Breast epithelium (tissue), 4 donors: ENCODE data around the gene PKIG. TPM values are rescaled to one million over a fixed set of nuclear protein-coding genes. Genes with fewer than 3 reads are reported as not detected.

Source experiments
- DNase-seq, 2 donors: peaks; one replicate each; pipeline ENCODE4 v3.0.0-alpha.2; 2019; ENCODE audit warnings: low spot score in 2 of 2
- H3K27ac ChIP-seq, 2 donors: fragments of 200-600 bp; sonication (generic) in 1 of 2; one replicate each; pipeline ENCODE4 v1.5.1; 2016 to 2019; ENCODE audit warnings: mild to moderate bottlenecking in 1 of 2
- H3K27me3 ChIP-seq, 2 donors: fragments of 200-600 bp; sonication (generic) in 1 of 2; one replicate each; pipeline versions ENCODE4 v1.5.1 to v1.6.0; 2017 to 2019; ENCODE audit warnings: control low read depth in 1 of 2, mild to moderate bottlenecking in 1 of 2
- H3K36me3 ChIP-seq: fragments of 200-600 bp; one replicate; pipeline ENCODE4 v1.5.1; 2019
- H3K4me1 ChIP-seq, 2 donors: fragments of 200-600 bp; sonication (generic); one replicate each; pipeline ENCODE4 v1.5.1; 2016 to 2019; ENCODE audit warnings: control low read depth in 1 of 2
- H3K4me3 ChIP-seq, 3 donors: fragments of 200-600 bp; sonication (generic); 1 replicate in 2 of 3; 2 replicates in 1 of 3; pipeline ENCODE4 v1.5.1; 2016 to 2019; ENCODE audit warnings: mild to moderate bottlenecking in 3 of 3, moderate library complexity in 2 of 3
- H3K9me3 ChIP-seq, 2 donors: fragments of 200-600 bp; sonication (generic) in 1 of 2; one replicate each; pipeline ENCODE4 v1.5.1; 2016 to 2019; ENCODE audit warnings: control low read depth in 1 of 2
- CTCF ChIP-seq, 3 donors: fragments of 450-650 bp; IDR thresholded peaks; one replicate each; pipeline ENCODE4 v1.5.1; 2016 to 2017; ENCODE audit warnings: antibody characterized with exemption in 3 of 3, mild to moderate bottlenecking in 3 of 3, moderate library complexity in 3 of 3
- POLR2A ChIP-seq: fragments of 450-650 bp; IDR thresholded peaks from one replicate; pipeline ENCODE4 v1.6.1; 2016; ENCODE audit warnings: antibody characterized with exemption, mild to moderate bottlenecking, moderate library complexity
- POLR2AphosphoS5 ChIP-seq, 3 donors: sonication (generic); formaldehyde crosslinking; IDR thresholded peaks; one replicate each; pipeline ENCODE4 v1.6.1; 2017; ENCODE audit warnings: antibody characterized with exemption in 3 of 3
- intact Hi-C: fragments of 100-400 bp; cut with DNase I; formaldehyde crosslinking; loops from one replicate; pipeline ENCODE4 v1.15.1; 2023; ENCODE audit warnings: low total_unique reads
- total RNA-seq, 3 donors: library from RNA; depleted of rRNA; stranded (reverse); fragments of >200 nt; gene quantifications; one replicate each; pipeline ENCODE4 v1.1.0, GENCODE V29; 2016

Gene PKIG
- total RNA-seq, 3 donors from 2014 or later, result 59.9 to 102 (median 99.1) TPM

GRCh38 chr20:44599715-44600114 is 17.3 kb downstream of the PKIG start:
- no peaks in the 10 kb centered on the region for H3K27me3 ChIP-seq
- peak overlapping the region; percentile 83 to 94 for H3K27ac ChIP-seq
- TF ChIP-seq POLR2A (no peak), CTCF (IDR thresholded peaks at IDR 0.05) (no peak), POLR2AphosphoS5 (IDR thresholded peaks at IDR 0.05) (no peak)
- H3K9me3 ChIP-seq, result no peaks in the 10 kb centered on the region
- DNase-seq, result no peak
- no peaks in the 10 kb centered on the region for H3K36me3 ChIP-seq
- intact Hi-C loops, result loop anchor here (10.0 kb wide), 1 partner anchor 65 kb away; no protein-coding TSS in a partner anchor
- no peak overlapping the region for H3K4me3 ChIP-seq
- peaks cover 5 to 23% of the 10 kb centered on the region in 2 donors for H3K4me1 ChIP-seq

- no peaks in the 10 kb centered on the region for H3K36me3 ChIP-seq
- no peaks in the 10 kb centered on the region for H3K27me3 ChIP-seq
- H3K4me3 ChIP-seq, result no peak overlapping the region
- H3K9me3 ChIP-seq, result no peaks in the 10 kb centered on the region
- intact Hi-C loops, result loop anchor here (10.0 kb wide), 1 partner anchor 66 kb away; no protein-coding TSS in a partner anchor
- no peak for TF ChIP-seq POLR2AphosphoS5 (IDR thresholded peaks at IDR 0.05)
- peak overlapping the region; percentile 83 to 94 for H3K27ac ChIP-seq
- DNase-seq, result no peak
- H3K4me1 ChIP-seq, result peaks cover 5 to 23% of the 10 kb centered on the region in 2 donors
Observed at GRCh38 chr20:44600301-44600700, 17.9 kb downstream of the PKIG start.

- no peak for DNase-seq
- H3K4me3 ChIP-seq, result peak overlapping the region in 1 of 3 donors; percentile 21
Observed at GRCh38 chr20:44600758-44601201, 18.4 kb downstream of the PKIG start.

GRCh38 chr20:44601236-44601671 is 18.9 kb downstream of the PKIG start:
- intact Hi-C loops, result loop anchor here (10.0 kb wide), 1 partner anchor 66 kb away; no protein-coding TSS in a partner anchor
- peak overlapping the region; percentile 83 to 94 for H3K27ac ChIP-seq
- no peak for DNase-seq
- TF ChIP-seq POLR2AphosphoS5 (IDR thresholded peaks at IDR 0.05) (no peak), POLR2A (no peak)
- peak overlapping the region in 1 of 3 donors; percentile 21 for H3K4me3 ChIP-seq
- H3K4me1 ChIP-seq, result peaks cover 5 to 23% of the 10 kb centered on the region in 2 donors
- H3K36me3 ChIP-seq, result no peaks in the 10 kb centered on the region
- no peaks in the 10 kb centered on the region for H3K27me3 ChIP-seq
- H3K9me3 ChIP-seq, result no peaks in the 10 kb centered on the region

More at GRCh38 chr20:44600758-44601201, 18.4 kb downstream of the PKIG start:
- peaks cover 5 to 23% of the 10 kb centered on the region in 2 donors for H3K4me1 ChIP-seq
- H3K27ac ChIP-seq, result peak overlapping the region; percentile 83 to 94
- H3K36me3 ChIP-seq, result no peaks in the 10 kb centered on the region
- intact Hi-C loops, result loop anchor here (10.0 kb wide), 1 partner anchor 66 kb away; no protein-coding TSS in a partner anchor
- TF ChIP-seq POLR2AphosphoS5 (IDR thresholded peaks at IDR 0.05) (no peak), CTCF (IDR thresholded peaks at IDR 0.05) (no peak), POLR2A (no peak)
- H3K27me3 ChIP-seq, result no peaks in the 10 kb centered on the region
- H3K9me3 ChIP-seq, result no peaks in the 10 kb centered on the region

GRCh38 chr20:44601801-44602204 is 19.4 kb downstream of the PKIG start:
- Histone ChIP-seq H3K4me1 (peaks cover 5 to 23% of the 10 kb centered on the region in 2 donors), H3K4me3 (no peak overlapping the region), H3K9me3 (no peaks in the 10 kb centered on the region), H3K27me3 (no peaks in the 10 kb centered on the region), H3K36me3 (no peaks in the 10 kb centered on the region), H3K27ac (peak overlapping the region; percentile 83 to 94)
- peak in 2 of 3 donors; percentile 60 to 78 for TF ChIP-seq POLR2AphosphoS5 (IDR thresholded peaks at IDR 0.05)
- no peak for TF ChIP-seq POLR2A
- DNase-seq, result peak in 1 of 2 donors; percentile 36
- intact Hi-C loops, result loop anchor here (10.0 kb wide), 1 partner anchor 67 kb away; no protein-coding TSS in a partner anchor

GRCh38 chr20:44603327-44603726 is 20.9 kb downstream of the PKIG start:
- no peak for DNase-seq
- intact Hi-C loops, result loop anchor here (10.0 kb wide), 1 partner anchor 69 kb away; no protein-coding TSS in a partner anchor
- Histone ChIP-seq H3K4me1 (peaks cover 5 to 23% of the 10 kb centered on the region in 2 donors), H3K27ac (peak overlapping the region; percentile 14 to 30), H3K36me3 (no peaks in the 10 kb centered on the region), H3K27me3 (no peaks in the 10 kb centered on the region), H3K9me3 (no peaks in the 10 kb centered on the region), H3K4me3 (no peak overlapping the region)
- no peak for TF ChIP-seq CTCF (IDR thresholded peaks at IDR 0.05)
- TF ChIP-seq POLR2A, result no peak
- TF ChIP-seq POLR2AphosphoS5 (IDR thresholded peaks at IDR 0.05), result no peak
